ENCODE data around the gene SMIM29. TPM values are rescaled to one million over a fixed set of nuclear protein-coding genes. Genes with fewer than 3 reads are reported as not detected.
A peak's percentile ranks its signal among the peaks of the same experiment; 100 is the strongest.
"Not testable (repeated sequence)": the region's sequence is repeated elsewhere in the genome, so short reads cannot be mapped to it uniquely, and the experiment has no call there.

Gene SMIM29
- total and polyA plus RNA-seq, 4 experiments from 2014 or later: 29.7 to 66.5 (median 40.8) TPM

- Histone ChIP-seq H3K9me3 (ENCODE audit: control insufficient read depth in 1 of 2, low read length in 2 of 2) (no peaks in the 10 kb centered on the region), H3K27ac (ENCODE audit: low read depth, low read length) (peak overlapping the region; percentile 90), H3K27me3 (ENCODE audit: insufficient read depth, low read length) (no peaks in the 10 kb centered on the region), H3K36me3 (ENCODE audit: insufficient read depth, low read length) (peaks cover 10% of the 10 kb centered on the region), H3K4me3 (ENCODE audit: low read length in 2 of 2) (peak overlapping the region; percentile 80 to 82), H3K4me1 (ENCODE audit: insufficient read depth, low read length) (peaks cover 42% of the 10 kb centered on the region)
- DNase-seq: peak; percentile 22 to 80 (median 32)
- peaks cover 0 to 27% of the 10 kb centered on the region in 2 donors for H3K36me3 Mint-ChIP-seq
- H3K4me1 Mint-ChIP-seq: peaks cover 20 to 41% (median 30%) of the 10 kb centered on the region in 4 donors
- peak overlapping the region; percentile 91 to 97 (median 96) for H3K4me3 Mint-ChIP-seq
- H3K27ac Mint-ChIP-seq: peak overlapping the region; percentile 91 to 99 (median 98)
- POLR2A ChIA-PET (ENCODE audit: partially characterized antibody): interaction anchor here (0.7 to 5.0 kb wide), 13 partner anchors 9 to 971 kb away, joined by 3 to 96 read pairs (median 12); partner anchors contain the start of genes B3GALT4, HMGA1, NUDT3 and RPS10
- no peaks in the 10 kb centered on the region for H3K27me3 Mint-ChIP-seq
- intact Hi-C loops (cut with micrococcal nuclease): loop anchor here (2.0 to 5.0 kb wide), 5 partner anchors 69 to 509 kb away; partner anchors contain the start of genes NUDT3 and SNRPC
- no peaks in the 10 kb centered on the region for H3K9me3 Mint-ChIP-seq
- CTCF ChIA-PET (ENCODE audit: partially characterized antibody): interaction anchor here (1.0 to 4.9 kb wide), 8 partner anchors 12 to 182 kb away, joined by 3 to 39 read pairs (median 14); partner anchors contain the start of genes HMGA1 and NUDT3
Measured at GRCh38 chr6:34248198-34248726, 544 bp downstream of the SMIM29 start.

- Mint-ChIP-seq H3K36me3 (peaks cover 5 to 33% of the 10 kb centered on the region in 2 donors), H3K4me3 (peak overlapping the region; percentile 91 to 97 (median 96)), H3K4me1 (peaks cover 25 to 47% (median 37%) of the 10 kb centered on the region in 4 donors), H3K27me3 (no peaks in the 10 kb centered on the region), H3K9me3 (no peaks in the 10 kb centered on the region), H3K27ac (peak overlapping the region; percentile 91 to 99 (median 98))
- peaks cover 48% of the 10 kb centered on the region for H3K4me1 ChIP-seq (ENCODE audit: insufficient read depth, low read length)
- no peak for DNase-seq
- intact Hi-C loops (cut with micrococcal nuclease): loop anchor here (2.0 to 5.0 kb wide), 5 partner anchors 70 to 510 kb away; partner anchors contain the start of genes NUDT3 and SNRPC
- ChIA-PET CTCF (ENCODE audit: partially characterized antibody) (interaction anchor here (1.0 to 4.9 kb wide), 8 partner anchors 11 to 183 kb away, joined by 3 to 39 read pairs (median 14); partner anchors contain the start of genes HMGA1 and NUDT3), POLR2A (ENCODE audit: partially characterized antibody) (interaction anchor here (1.1 to 5.0 kb wide), 8 partner anchors 9 to 178 kb away, joined by 3 to 96 read pairs (median 20); partner anchors contain the start of genes HMGA1 and RPS10)
- no peaks in the 10 kb centered on the region for H3K9me3 ChIP-seq (ENCODE audit: control insufficient read depth in 1 of 2, low read length in 2 of 2)
- H3K27me3 ChIP-seq (ENCODE audit: insufficient read depth, low read length): no peaks in the 10 kb centered on the region
- H3K27ac ChIP-seq (ENCODE audit: low read depth, low read length): peak overlapping the region; percentile 90
- peaks cover 16% of the 10 kb centered on the region for H3K36me3 ChIP-seq (ENCODE audit: insufficient read depth, low read length)
- H3K4me3 ChIP-seq (ENCODE audit: low read length in 2 of 2): no peak overlapping the region
Measured at GRCh38 chr6:34247481-34248197, 1.2 kb downstream of the SMIM29 start.

- peak overlapping the region in 6 of 8 donors; percentile 45 to 81 (median 58) for H3K4me3 Mint-ChIP-seq
- peak; percentile 32 to 56 (median 35) for DNase-seq
- Histone ChIP-seq H3K9me3 (ENCODE audit: control insufficient read depth in 1 of 2, low read length in 2 of 2) (no peaks in the 10 kb centered on the region), H3K4me1 (ENCODE audit: insufficient read depth, low read length) (peaks cover 57% of the 10 kb centered on the region), H3K27me3 (ENCODE audit: insufficient read depth, low read length) (no peaks in the 10 kb centered on the region), H3K36me3 (ENCODE audit: insufficient read depth, low read length) (peaks cover 25% of the 10 kb centered on the region), H3K4me3 (ENCODE audit: low read length in 2 of 2) (no peak overlapping the region), H3K27ac (ENCODE audit: low read depth, low read length) (peak overlapping the region; percentile 90)
- peaks cover 12 to 41% of the 10 kb centered on the region in 2 donors for H3K36me3 Mint-ChIP-seq
- H3K4me1 Mint-ChIP-seq: peaks cover 29 to 55% (median 41%) of the 10 kb centered on the region in 4 donors
- intact Hi-C loops (cut with micrococcal nuclease): loop anchor here (5.0 kb wide), 3 partner anchors 71 to 511 kb away; partner anchors contain the start of gene SNRPC
- H3K9me3 Mint-ChIP-seq: no peaks in the 10 kb centered on the region
- POLR2A ChIA-PET (ENCODE audit: partially characterized antibody): interaction anchor here (3.1 to 5.0 kb wide), 5 partner anchors 10 to 168 kb away, joined by 15 to 96 read pairs (median 45); partner anchors contain the start of gene HMGA1
- H3K27me3 Mint-ChIP-seq: no peaks in the 10 kb centered on the region
- CTCF ChIA-PET (ENCODE audit: partially characterized antibody): interaction anchor here (0.5 to 4.9 kb wide), 5 partner anchors 23 to 1069 kb away, joined by 3 to 39 read pairs (median 15); partner anchors contain the start of gene NUDT3
- peak overlapping the region; percentile 74 to 99 (median 88) for H3K27ac Mint-ChIP-seq
Measured at GRCh38 chr6:34246563-34247391, 2.0 kb downstream of the SMIM29 start.

GRCh38 chr6:34246249-34246562, 2.6 kb downstream of the SMIM29 start:
- Histone ChIP-seq H3K4me3 (ENCODE audit: low read length in 2 of 2) (no peak overlapping the region), H3K27ac (ENCODE audit: low read depth, low read length) (peak overlapping the region; percentile 90), H3K4me1 (ENCODE audit: insufficient read depth, low read length) (peaks cover 60% of the 10 kb centered on the region), H3K27me3 (ENCODE audit: insufficient read depth, low read length) (no peaks in the 10 kb centered on the region), H3K9me3 (ENCODE audit: control insufficient read depth in 1 of 2, low read length in 2 of 2) (no peaks in the 10 kb centered on the region), H3K36me3 (ENCODE audit: insufficient read depth, low read length) (peaks cover 30% of the 10 kb centered on the region)
- ChIA-PET POLR2A (ENCODE audit: partially characterized antibody) (interaction anchor here (0.6 to 5.0 kb wide), 3 partner anchors 9 to 169 kb away, joined by 3 to 96 read pairs (median 45); partner anchors contain the start of gene HMGA1), CTCF (ENCODE audit: partially characterized antibody) (interaction anchor here (1.3 to 4.9 kb wide), 3 partner anchors 23 to 169 kb away, joined by 3 to 39 read pairs (median 15); no protein-coding TSS in a partner anchor)
- no peak for DNase-seq
- intact Hi-C loops (cut with micrococcal nuclease): loop anchor here (5.0 kb wide), 3 partner anchors 71 to 511 kb away; partner anchors contain the start of gene SNRPC
- no peaks in the 10 kb centered on the region for H3K9me3 Mint-ChIP-seq
- H3K27ac Mint-ChIP-seq: peak overlapping the region; percentile 48 to 99 (median 85)
- peak overlapping the region in 3 of 8 donors; percentile 25 to 45 (median 36) for H3K4me3 Mint-ChIP-seq
- no peaks in the 10 kb centered on the region for H3K27me3 Mint-ChIP-seq
- H3K4me1 Mint-ChIP-seq: peaks cover 29 to 61% (median 45%) of the 10 kb centered on the region in 4 donors
- H3K36me3 Mint-ChIP-seq: peaks cover 13 to 47% of the 10 kb centered on the region in 2 donors

GRCh38 chr6:34245761-34246140, 3.1 kb downstream of the SMIM29 start:
- intact Hi-C loops (cut with micrococcal nuclease): loop anchor here (5.0 kb wide), 3 partner anchors 72 to 512 kb away; partner anchors contain the start of gene SNRPC
- not testable (repeated sequence) for H3K4me3 ChIP-seq (ENCODE audit: low read length in 2 of 2); H3K27me3 ChIP-seq (ENCODE audit: insufficient read depth, low read length); DNase-seq; H3K9me3 Mint-ChIP-seq; H3K4me3 Mint-ChIP-seq; H3K27me3 Mint-ChIP-seq; H3K9me3 ChIP-seq (ENCODE audit: control insufficient read depth in 1 of 2, low read length in 2 of 2)
- H3K36me3 ChIP-seq (ENCODE audit: insufficient read depth, low read length): peaks cover 35% of the 10 kb centered on the region
- H3K4me1 Mint-ChIP-seq: peaks cover 29 to 65% (median 46%) of the 10 kb centered on the region in 4 donors
- POLR2A ChIA-PET (ENCODE audit: partially characterized antibody): interaction anchor here (0.6 to 5.0 kb wide), 3 partner anchors 9 to 169 kb away, joined by 3 to 96 read pairs (median 45); partner anchors contain the start of gene HMGA1
- CTCF ChIA-PET (ENCODE audit: partially characterized antibody): interaction anchor here (1.3 to 4.9 kb wide), 3 partner anchors 22 to 170 kb away, joined by 3 to 39 read pairs (median 15); no protein-coding TSS in a partner anchor
- H3K27ac Mint-ChIP-seq: peak overlapping the region in 4 of 7 donors; percentile 1 to 99 (median 88)
- H3K36me3 Mint-ChIP-seq: peaks cover 17 to 52% of the 10 kb centered on the region in 2 donors
- H3K27ac ChIP-seq (ENCODE audit: low read depth, low read length): peak overlapping the region; percentile 90
- H3K4me1 ChIP-seq (ENCODE audit: insufficient read depth, low read length): peaks cover 60% of the 10 kb centered on the region

Data from CD4-positive, alpha-beta memory T cell (primary cell).